T47D (cell line): ENCODE data around the gene GLI3.

Experiments used
- DNase-seq, 2 experiments: peaks; one replicate each; pipeline versions ENCODE4 v3.0.0 to v3.0.0-alpha.2; 2011 to 2012; ENCODE audit warnings: low read depth in 1 of 2, low spot score in 1 of 2
- JUND ChIP-seq: IDR thresholded peaks from 2 replicates; pipeline ENCODE4 v1.6.1; 2012; ENCODE audit warnings: low read depth
- in situ Hi-C: cut with HindIII; loops from 2 replicates; pipeline ENCODE4 v1.10.0; 2016; ENCODE audit warnings: low sequenced_read_pairs, low pct_unique_long_range_greater_than_20kb

GLI3 gene

DNA sequence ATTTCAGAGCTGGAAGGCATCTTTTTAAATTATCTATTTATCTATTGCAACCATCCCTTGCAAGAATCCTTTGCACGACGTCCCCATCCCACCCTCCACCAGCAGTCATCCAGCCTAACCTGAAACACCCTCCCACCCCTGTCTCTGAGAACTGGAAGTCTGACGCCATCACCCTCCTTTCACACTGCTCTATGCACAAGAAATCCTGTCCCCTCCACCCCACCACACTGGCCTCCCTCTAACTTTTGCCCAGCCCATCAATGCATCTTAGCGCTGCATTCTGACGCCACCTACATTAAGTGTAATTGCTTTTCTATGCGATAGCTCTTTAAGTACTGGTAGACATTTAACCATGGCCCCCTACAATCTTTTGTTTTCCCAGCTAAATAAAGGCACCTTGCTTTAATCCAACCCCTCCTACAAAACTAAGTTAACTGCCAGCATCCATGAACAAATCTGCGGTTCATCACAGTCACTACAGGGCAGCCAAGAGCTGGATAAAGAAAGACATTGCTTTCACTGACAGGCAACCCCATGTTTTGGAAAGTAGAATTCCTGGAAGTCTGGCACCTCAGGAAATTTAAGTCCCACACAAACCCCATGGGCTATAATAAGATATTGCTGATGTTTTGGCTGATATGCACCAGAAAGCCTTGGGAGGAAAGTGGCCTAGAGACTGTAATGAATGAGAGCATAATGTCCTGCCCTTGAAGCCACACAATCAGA is 128.0 kb downstream of the GLI3 start:
- in situ Hi-C loops, result no loop called here
- no peak for TF ChIP-seq JUND
- DNase-seq, result no peak

GRCh38 chr7:42107484-42108240 is 129.3 kb downstream of the GLI3 start:
- in situ Hi-C loops, result no loop called here
- no peak for TF ChIP-seq JUND
- peak in 1 of 2 experiments; percentile 28 for DNase-seq

GRCh38 chr7:42106562-42106961 is 130.4 kb downstream of the GLI3 start:
- TF ChIP-seq JUND, result no peak
- no peak for DNase-seq
- in situ Hi-C loops, result no loop called here

DNA sequence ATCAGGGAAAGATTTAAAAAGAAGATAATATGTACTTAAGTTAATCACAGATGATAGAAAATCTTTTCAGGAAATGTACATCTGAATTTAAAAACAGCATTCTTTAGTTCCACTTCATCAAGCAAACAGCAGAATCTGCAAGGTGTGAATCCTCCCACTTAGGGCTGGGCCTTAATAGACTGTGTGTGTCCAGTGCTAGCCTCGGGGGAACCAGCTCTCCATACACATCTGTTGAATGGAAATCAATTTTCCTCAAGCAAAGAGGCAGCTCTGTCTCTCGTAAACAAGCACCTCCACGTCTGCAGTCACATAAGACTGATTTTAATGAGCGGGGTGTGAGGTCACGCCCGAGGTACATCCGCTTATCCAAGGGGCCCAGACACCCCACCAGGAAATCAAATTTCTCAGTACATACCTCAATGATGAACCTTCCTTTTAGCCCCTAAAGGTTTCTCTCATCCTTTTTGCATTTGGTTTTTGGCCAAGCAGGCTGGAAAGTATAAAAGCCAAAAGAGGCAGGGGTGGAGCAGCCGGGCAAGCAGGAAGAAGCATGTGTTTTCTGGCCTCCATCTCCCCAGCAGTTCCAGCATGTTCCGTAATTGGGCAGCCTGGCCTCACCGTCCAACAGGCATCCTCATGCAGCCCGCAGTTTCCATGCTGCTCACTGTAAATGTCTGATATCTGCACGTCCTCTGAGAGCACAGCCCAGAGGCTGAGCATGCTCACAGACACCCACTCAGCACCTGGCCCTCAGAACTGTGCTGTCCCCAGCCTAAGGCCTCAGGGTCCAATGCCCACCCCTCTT is 131.3 kb downstream of the GLI3 start:
- DNase-seq, result no peak
- in situ Hi-C loops, result no loop called here
- no peak for TF ChIP-seq JUND

DNA sequence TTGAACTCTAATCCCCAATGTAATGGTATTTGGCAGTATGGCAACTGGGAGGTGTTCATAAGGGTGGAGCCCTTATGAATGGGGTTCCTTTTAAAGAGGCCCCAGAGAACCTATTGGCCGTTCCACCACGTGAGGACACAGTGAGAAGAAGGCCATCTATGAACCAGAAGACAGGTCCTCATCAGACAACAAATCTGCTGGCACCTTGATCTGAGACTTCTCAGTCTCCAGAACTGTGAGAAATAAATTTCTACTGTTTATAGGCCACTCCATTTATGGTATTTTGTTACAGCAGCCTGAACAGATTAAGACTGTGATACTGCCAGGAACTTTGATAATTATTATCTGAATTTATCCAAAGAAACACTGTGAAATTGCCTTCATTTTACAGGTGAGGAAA is 132.3 kb downstream of the GLI3 start:
- no peak for TF ChIP-seq JUND
- in situ Hi-C loops, result no loop called here
- no peak for DNase-seq

DNA sequence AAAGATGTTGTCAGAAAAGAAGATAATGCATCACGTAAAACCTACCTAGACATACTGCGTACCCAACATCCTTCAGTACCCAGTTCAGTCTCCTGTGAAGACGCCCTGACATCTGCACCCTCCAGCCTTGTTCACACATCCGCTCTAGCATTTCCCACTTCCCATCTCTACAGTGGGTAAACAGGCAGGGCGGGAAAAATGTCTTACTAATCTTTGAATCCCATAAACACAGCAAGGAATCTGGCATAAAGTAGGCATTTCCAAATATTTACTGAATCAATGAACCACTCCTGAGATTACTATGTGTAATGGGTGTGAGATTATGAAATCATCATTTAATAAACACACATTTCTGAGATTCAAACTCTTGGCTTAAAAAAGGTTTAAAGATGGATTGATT is 132.8 kb downstream of the GLI3 start:
- in situ Hi-C loops, result no loop called here
- no peak for TF ChIP-seq JUND
- peak in 1 of 2 experiments; percentile 45 for DNase-seq

GRCh38 chr7:42103456-42103855 is 133.6 kb downstream of the GLI3 start:
- no peak for TF ChIP-seq JUND
- no peak for DNase-seq
- in situ Hi-C loops, result no loop called here

DNA sequence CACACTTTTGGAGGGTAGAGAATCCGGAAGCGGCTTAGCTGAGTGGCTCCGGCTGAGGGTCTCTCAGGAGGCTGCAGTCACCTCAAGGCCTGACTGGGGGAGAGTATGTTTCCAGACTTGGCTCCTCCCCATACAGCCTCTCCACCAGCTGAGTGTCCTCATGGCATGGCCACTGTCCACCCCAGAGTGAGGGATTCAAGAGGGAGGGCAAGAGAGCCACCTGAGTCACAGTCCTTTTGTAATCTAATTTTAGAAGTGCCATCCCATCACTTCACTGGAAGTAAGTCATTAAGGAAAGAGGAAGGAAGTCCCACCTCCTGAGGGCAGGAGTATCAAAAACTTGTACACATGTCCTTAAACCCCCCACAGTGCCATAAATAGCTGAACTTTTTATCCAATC is 134.0 kb downstream of the GLI3 start:
- in situ Hi-C loops, result no loop called here
- TF ChIP-seq JUND, result no peak
- DNase-seq, result no peak

DNA sequence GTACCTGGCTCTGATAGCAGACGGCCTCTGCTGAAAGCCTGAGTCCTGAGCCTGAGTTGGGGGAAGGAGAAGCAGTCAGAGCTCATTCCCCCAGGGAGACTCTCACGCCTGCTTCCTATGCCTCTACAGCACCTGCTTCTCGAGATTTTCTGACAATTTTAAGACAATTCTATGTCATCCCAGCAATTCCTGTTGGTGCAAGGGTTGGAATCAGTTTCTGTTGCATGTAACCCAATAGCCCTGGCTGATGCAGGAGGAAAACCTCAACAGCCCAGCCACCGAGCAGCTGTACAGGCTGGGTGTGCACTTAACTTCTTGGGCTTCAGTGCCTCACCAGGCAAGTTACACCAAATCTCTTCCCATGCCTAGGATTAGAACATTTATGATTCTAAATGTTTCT is 134.7 kb downstream of the GLI3 start:
- no peak for DNase-seq
- in situ Hi-C loops, result no loop called here
- TF ChIP-seq JUND, result no peak

DNA sequence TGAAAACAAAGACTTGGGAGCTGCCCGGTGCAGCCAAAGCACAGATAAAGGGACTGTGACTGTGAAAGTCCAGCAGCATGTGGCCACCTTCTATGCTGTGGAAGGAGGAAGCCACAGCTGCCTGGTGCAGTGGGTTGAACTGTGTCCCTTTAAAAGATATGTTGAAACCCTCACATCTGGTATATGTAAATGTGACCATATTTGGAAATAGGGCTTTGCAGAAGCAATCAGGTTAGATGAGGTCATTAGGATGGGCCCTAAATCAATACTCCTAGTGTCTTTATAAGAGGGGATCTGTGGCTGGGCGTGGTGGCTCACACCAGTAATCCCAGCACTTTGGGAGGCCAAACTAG is 136.9 kb downstream of the GLI3 start:
- no peak for DNase-seq
- TF ChIP-seq JUND, result no peak
- in situ Hi-C loops, result no loop called here

DNA sequence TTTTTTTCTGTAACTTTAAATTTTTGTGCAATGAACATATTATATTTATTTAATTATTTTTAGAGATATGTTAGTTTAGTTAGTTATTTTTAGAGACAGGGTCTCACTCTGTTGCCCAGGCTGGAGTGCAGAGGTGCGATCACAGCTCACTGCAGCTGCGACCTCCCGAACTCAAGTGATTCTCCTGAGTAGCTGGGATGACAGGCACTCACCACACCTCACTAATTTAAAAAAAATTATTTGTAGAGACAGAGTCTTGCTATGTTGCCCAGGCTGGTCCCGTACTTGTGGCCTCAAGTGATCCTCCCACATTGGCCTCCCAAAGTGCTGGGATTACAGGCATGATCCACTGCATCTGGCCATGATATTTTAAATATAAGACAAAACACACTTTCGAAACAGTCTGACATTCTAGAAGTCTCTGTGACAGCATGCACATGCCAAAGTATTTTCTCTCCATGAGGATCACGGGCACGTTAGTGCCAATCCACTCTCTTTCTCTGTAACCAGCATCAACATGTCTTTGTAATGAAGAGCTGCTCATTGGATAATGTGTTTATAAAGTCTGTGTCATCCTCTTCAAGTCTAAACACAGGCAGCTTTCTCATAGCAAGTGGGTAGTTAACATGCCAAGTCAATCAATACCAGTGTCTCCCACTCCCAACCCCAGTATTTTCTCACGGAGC is 137.4 kb downstream of the GLI3 start:
- no peak for DNase-seq
- in situ Hi-C loops, result no loop called here
- no peak for TF ChIP-seq JUND

GRCh38 chr7:42099066-42099465 is 137.9 kb downstream of the GLI3 start:
- no peak for DNase-seq
- in situ Hi-C loops, result no loop called here
- TF ChIP-seq JUND, result no peak
